Measurements from ENCODE around the gene SLC29A2. TPM values are rescaled to one million over a fixed set of nuclear protein-coding genes. Genes with fewer than 3 reads are reported as not detected.

SLC29A2 gene
- polyA plus RNA-seq, 1 of the 3 experiments (the other 2 are of a cell fraction), result 3.2 TPM

DNA sequence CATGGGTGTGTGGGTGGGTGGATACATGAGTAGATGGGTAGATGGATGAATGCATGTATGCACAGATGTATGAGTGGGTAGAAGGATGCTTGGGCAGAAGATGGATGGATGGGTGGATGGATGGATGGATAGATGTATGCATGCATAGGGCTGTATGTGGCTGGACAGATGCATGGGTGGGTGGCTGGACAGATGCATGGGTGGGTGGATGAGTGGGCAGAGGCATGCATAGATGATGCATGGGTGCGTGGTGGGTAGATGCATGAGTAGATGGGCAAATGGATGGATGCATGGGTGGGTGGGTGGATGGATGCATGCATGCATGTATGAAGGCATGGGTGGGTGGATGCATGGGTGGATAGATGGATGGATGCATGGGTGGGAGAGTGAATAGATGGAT is 47.9 kb downstream of the SLC29A2 start:
- peaks cover 32 to 39% of the 10 kb centered on the region in 2 experiments; a peak in 3 of 4 replicates for H3K4me1 ChIP-seq (ENCODE audit: control insufficient read depth in 1 of 2, insufficient read depth in 2 of 2, low read depth in 1 of 2, low read length in 1 of 2)
- 100% methylated on average over 1 of the region's 1 CpG for WGBS (ENCODE audit: low lambda C conversion rate)
- no peaks in the 10 kb centered on the region for H3K36me3 ChIP-seq (replicated peaks in 1 of 2; ENCODE audit: control insufficient read depth in 1 of 2, insufficient read depth in 2 of 2, low read length in 1 of 2)
- TF ChIP-seq, protein P1, sequence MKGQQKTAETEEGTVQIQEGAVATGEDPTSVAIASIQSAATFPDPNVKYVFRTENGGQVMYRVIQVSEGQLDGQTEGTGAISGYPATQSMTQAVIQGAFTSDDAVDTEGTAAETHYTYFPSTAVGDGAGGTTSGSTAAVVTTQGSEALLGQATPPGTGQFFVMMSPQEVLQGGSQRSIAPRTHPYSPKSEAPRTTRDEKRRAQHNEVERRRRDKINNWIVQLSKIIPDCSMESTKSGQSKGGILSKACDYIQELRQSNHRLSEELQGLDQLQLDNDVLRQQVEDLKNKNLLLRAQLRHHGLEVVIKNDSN (IDR thresholded peaks at IDR 0.05; ENCODE audit: borderline replicate concordance, low read depth), result no peak
- no peak for TF ChIP-seq FOSL2 (IDR thresholded peaks at IDR 0.05; ENCODE audit: borderline replicate concordance, low read depth)
- no peak for TF ChIP-seq SMC3 (IDR thresholded peaks at IDR 0.05; ENCODE audit: low read depth, low read length)
- TF ChIP-seq YY1 (IDR thresholded peaks at IDR 0.05; ENCODE audit: low read depth), result no peak
- no peak for TF ChIP-seq RAD21 (IDR thresholded peaks at IDR 0.05; ENCODE audit: low read length)
- TF ChIP-seq, protein P2, sequence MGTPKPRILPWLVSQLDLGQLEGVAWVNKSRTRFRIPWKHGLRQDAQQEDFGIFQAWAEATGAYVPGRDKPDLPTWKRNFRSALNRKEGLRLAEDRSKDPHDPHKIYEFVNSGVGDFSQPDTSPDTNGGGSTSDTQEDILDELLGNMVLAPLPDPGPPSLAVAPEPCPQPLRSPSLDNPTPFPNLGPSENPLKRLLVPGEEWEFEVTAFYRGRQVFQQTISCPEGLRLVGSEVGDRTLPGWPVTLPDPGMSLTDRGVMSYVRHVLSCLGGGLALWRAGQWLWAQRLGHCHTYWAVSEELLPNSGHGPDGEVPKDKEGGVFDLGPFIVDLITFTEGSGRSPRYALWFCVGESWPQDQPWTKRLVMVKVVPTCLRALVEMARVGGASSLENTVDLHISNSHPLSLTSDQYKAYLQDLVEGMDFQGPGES (IDR thresholded peaks at IDR 0.05; ENCODE audit: low read depth, low read length), result no peak
- no peak for TF ChIP-seq POLR2AphosphoS5 (IDR thresholded peaks at IDR 0.05; ENCODE audit: low read depth, low read length)
- TF ChIP-seq, protein P3, sequence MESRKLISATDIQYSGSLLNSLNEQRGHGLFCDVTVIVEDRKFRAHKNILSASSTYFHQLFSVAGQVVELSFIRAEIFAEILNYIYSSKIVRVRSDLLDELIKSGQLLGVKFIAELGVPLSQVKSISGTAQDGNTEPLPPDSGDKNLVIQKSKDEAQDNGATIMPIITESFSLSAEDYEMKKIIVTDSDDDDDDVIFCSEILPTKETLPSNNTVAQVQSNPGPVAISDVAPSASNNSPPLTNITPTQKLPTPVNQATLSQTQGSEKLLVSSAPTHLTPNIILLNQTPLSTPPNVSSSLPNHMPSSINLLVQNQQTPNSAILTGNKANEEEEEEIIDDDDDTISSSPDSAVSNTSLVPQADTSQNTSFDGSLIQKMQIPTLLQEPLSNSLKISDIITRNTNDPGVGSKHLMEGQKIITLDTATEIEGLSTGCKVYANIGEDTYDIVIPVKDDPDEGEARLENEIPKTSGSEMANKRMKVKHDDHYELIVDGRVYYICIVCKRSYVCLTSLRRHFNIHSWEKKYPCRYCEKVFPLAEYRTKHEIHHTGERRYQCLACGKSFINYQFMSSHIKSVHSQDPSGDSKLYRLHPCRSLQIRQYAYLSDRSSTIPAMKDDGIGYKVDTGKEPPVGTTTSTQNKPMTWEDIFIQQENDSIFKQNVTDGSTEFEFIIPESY (IDR thresholded peaks at IDR 0.05; ENCODE audit: borderline replicate concordance, low read depth), result no peak
- peaks cover 3% of the 10 kb centered on the region for H3F3A ChIP-seq (replicated peaks; ENCODE audit: insufficient read depth)
- no peak overlapping the region for H3K4me3 ChIP-seq (ENCODE audit: low read depth in 2 of 2, low read length in 1 of 2)
- POLR2A ChIA-PET, result no interaction called here
- no peak overlapping the region for H3K9ac ChIP-seq
- no peak for DNase-seq
- H2AFZ ChIP-seq (ENCODE audit: low read depth), result no peak overlapping the region
- H3K79me2 ChIP-seq (ENCODE audit: insufficient read depth), result no peaks in the 10 kb centered on the region
- no peaks in the 10 kb centered on the region for H3K9me2 ChIP-seq
- CTCF ChIA-PET, result interaction anchor here (2.3 kb wide), 1 partner anchor 12 kb away, joined by 17 read pairs; no protein-coding TSS in a partner anchor
- H3K4me2 ChIP-seq, result no peak overlapping the region
- no peaks in the 10 kb centered on the region for H3K9me3 ChIP-seq
- no peaks in the 10 kb centered on the region for H4K20me1 ChIP-seq (ENCODE audit: insufficient read depth)
- no peak overlapping the region for H3K27ac ChIP-seq (ENCODE audit: low read depth in 2 of 2, low read length in 1 of 2)
- H3K27me3 ChIP-seq (ENCODE audit: insufficient read depth), result no peaks in the 10 kb centered on the region

DNA sequence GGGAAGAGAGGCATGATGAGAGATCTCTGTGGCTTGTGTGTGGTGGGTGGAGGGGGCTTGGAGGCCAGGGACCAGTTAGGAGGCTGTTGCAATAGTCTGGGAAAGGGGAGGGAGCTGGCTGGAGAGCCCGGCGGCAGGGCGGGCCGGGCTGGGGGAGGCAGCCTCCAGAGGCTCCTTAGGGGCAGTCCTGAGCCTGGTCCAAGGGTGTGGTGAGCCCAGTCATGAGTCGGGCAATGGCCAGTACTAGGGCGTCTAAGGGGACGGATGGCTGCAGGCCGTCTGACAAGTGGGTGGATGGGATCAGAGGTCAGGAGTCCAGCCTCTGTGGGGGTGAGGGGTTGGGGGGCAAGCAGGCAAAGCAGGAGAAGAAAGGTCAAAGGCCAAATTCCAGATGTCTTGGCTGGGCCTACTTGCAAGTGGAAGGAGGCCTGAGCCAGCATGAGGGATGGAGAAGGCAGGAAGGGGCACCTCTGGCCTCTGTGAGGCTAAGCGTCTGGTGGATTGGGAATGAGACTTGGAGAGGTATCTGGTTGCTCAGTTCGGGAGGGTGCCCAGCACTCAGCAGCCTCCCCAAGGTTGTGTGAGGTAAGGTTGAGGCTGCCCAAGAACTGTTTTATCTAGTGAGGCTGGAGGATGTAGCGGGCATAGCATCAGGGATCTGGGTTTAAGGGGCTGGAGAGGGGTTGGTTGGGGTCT is 48.7 kb downstream of the SLC29A2 start:
- no peak for DNase-seq
- H3K4me2 ChIP-seq, result no peak overlapping the region
- 91% methylated on average over 10 of the region's 11 CpGs for WGBS (ENCODE audit: low lambda C conversion rate)
- H3F3A ChIP-seq (replicated peaks; ENCODE audit: insufficient read depth), result no peaks in the 10 kb centered on the region
- H3K36me3 ChIP-seq (replicated peaks in 1 of 2; ENCODE audit: control insufficient read depth in 1 of 2, insufficient read depth in 2 of 2, low read length in 1 of 2), result no peaks in the 10 kb centered on the region
- H3K9ac ChIP-seq, result no peak overlapping the region
- no peak overlapping the region for H2AFZ ChIP-seq (ENCODE audit: low read depth)
- TF ChIP-seq RFX5 (IDR thresholded peaks at IDR 0.05; ENCODE audit: low read length), result no peak
- TF ChIP-seq EP300 (IDR thresholded peaks at IDR 0.05; ENCODE audit: borderline replicate concordance in 1 of 2, low read depth in 1 of 2, low read length in 1 of 2), result no peak
- no peak for TF ChIP-seq MXI1 (IDR thresholded peaks at IDR 0.05; ENCODE audit: low read depth, low read length)
- TF ChIP-seq, protein P3 (IDR thresholded peaks at IDR 0.05; ENCODE audit: borderline replicate concordance, low read depth), result no peak
- no peak for TF ChIP-seq FOXJ3 (CRISPR knock-in tag; IDR thresholded peaks at IDR 0.05)
- TF ChIP-seq GATA2 (CRISPR knock-in tag; IDR thresholded peaks at IDR 0.05), result no peak
- no peak for TF ChIP-seq CHD2 (IDR thresholded peaks at IDR 0.05; ENCODE audit: low read length, partially characterized antibody)
- TF ChIP-seq, protein P4, sequence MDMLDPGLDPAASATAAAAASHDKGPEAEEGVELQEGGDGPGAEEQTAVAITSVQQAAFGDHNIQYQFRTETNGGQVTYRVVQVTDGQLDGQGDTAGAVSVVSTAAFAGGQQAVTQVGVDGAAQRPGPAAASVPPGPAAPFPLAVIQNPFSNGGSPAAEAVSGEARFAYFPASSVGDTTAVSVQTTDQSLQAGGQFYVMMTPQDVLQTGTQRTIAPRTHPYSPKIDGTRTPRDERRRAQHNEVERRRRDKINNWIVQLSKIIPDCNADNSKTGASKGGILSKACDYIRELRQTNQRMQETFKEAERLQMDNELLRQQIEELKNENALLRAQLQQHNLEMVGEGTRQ (IDR thresholded peaks at IDR 0.05; ENCODE audit: borderline replicate concordance, low read depth, low read length), result no peak
- TF ChIP-seq GABPA (IDR thresholded peaks at IDR 0.05; ENCODE audit: low read depth), result no peak
- no peak for TF ChIP-seq TCF12 (IDR thresholded peaks at IDR 0.05)
- TF ChIP-seq TAF1 (IDR thresholded peaks at IDR 0.05; ENCODE audit: borderline replicate concordance, low read depth, low read length), result no peak
- TF ChIP-seq ELF1 (IDR thresholded peaks at IDR 0.05), result no peak
- TF ChIP-seq TEAD4 (IDR thresholded peaks at IDR 0.05; ENCODE audit: borderline replicate concordance, insufficient read depth), result no peak
- H3K4me1 ChIP-seq (ENCODE audit: control insufficient read depth in 1 of 2, insufficient read depth in 2 of 2, low read depth in 1 of 2, low read length in 1 of 2), result peaks cover 34 to 39% of the 10 kb centered on the region in 2 experiments
- no peaks in the 10 kb centered on the region for H3K9me3 ChIP-seq
- no peaks in the 10 kb centered on the region for H3K9me2 ChIP-seq
- H3K27me3 ChIP-seq (ENCODE audit: insufficient read depth), result no peaks in the 10 kb centered on the region
- ChIA-PET CTCF (interaction anchor here (2.0 kb wide), 1 partner anchor 10 kb away, joined by 26 read pairs; no protein-coding TSS in a partner anchor), POLR2A (interaction anchor here (1.7 kb wide), 1 partner anchor 10 kb away, joined by 4 read pairs; no protein-coding TSS in a partner anchor)
- H3K79me2 ChIP-seq (ENCODE audit: insufficient read depth), result no peaks in the 10 kb centered on the region
- no peak overlapping the region for H3K27ac ChIP-seq (ENCODE audit: low read depth in 2 of 2, low read length in 1 of 2)
- H4K20me1 ChIP-seq (ENCODE audit: insufficient read depth), result no peaks in the 10 kb centered on the region
- H3K4me3 ChIP-seq (ENCODE audit: low read depth in 2 of 2, low read length in 1 of 2), result no peak overlapping the region

All from SK-N-SH (cell line).